Measurements from ENCODE around the gene REX1BD.

- TF ChIP-seq CTCF (IDR thresholded peaks at IDR 0.05) (no peak), ZFX (IDR thresholded peaks at IDR 0.05; ENCODE audit: borderline replicate concordance) (no peak)
Measured at GRCh38 chr19:18562086-18562485, 26.5 kb upstream of the REX1BD start.
